ENCODE results near the gene TSBP1.
"Not testable (repeated sequence)": the region's sequence is repeated elsewhere in the genome, so short reads cannot be mapped to it uniquely, and the experiment has no call there.

Gene TSBP1

DNA sequence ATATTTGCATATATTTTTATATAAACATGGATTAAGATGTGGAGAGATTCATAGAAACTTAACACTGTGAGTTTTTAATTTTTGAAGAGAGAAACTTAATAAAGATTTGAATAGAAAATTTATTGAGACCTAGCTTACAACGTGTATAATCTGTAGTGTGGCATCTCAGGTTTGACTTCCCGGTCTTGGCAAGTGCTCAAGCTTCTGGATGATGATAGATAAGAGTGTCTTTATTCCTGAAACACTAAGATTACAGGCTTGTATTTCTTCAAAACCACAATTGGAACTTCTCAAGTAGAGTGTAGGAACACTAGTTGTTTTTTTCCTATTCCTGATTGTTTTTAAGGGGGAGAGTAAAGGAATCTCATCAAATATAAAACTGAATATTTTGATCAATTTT lies 83.3 kb downstream of the TSBP1 start:
- no peak for DNase-seq (ENCODE audit: low spot score)

DNA sequence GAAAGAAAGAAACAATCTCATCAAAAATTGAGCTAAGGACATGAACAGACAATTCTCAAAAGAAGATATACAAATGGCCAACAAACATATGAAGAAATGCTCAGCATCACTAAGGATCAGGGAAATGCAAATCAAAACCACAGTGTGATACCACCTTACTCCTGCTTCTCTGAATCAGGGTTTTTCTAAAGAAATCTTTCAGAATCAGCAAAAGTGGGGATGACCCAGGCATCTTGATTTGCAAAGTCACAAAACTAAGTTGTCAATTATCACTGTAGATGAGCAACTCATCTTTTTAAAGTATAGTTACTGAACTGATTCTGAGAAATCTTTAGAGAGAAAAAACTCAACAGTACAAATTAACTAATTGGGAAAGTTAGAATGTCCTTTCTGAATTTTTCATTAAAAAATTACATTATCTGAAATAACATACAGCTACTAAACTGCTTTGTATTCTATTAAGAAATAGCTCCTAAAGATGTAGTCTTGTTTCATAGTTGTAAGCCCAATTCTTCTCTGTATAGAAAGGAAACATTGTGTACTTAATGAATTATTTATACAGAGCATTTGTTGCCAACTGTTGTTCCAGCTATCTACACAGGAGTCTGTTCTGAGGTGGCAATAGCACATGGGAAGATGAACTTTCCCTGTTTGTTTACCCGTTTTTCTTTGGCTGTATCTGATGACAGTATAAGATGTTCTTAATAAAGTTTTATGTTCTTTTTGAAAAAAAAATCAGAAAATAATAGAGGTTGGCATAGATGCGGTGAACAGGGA lies 97.7 kb downstream of the TSBP1 start:
- not testable (repeated sequence) for DNase-seq (ENCODE audit: low spot score)

DNA sequence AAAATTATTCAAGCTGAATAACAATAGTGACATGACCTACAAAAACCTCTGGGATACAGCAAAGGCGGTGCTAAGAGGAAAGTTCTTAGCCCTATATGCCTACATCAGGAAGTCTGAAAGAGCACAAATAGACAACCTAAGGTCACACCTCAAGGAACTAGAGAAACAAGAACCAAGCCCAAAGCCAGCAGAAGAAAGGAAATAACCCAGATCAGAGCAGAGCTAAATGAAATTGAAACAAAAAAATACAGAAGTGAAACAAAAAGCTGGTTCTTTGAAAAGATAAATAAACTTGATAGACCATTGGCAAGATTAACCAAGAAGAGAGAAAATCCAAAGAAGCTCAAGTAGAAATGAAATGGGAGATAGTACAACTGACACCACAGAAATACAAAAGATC lies 100.3 kb downstream of the TSBP1 start:
- DNase-seq (ENCODE audit: low spot score), result no peak

DNA sequence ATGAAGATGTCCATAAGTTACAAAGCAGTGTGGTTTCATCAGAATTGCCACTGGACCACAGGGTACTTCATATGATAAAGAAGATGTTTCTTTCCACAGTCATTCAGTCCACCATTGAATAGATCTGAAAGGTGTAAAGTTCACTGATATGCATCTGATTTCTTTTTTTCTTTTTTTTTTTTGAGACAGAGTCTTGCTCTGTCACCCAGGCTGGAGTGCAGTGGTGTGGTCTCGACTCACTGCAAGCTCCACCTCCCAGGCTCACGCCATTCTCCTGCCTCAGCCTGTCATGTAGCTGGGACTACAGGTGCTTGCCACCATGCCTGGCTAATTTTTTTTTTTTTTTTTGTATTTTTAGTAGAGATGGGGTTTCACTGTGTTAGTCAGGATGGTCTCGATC lies 103.2 kb downstream of the TSBP1 start:
- DNase-seq (ENCODE audit: low spot score), result not testable (repeated sequence)

DNA sequence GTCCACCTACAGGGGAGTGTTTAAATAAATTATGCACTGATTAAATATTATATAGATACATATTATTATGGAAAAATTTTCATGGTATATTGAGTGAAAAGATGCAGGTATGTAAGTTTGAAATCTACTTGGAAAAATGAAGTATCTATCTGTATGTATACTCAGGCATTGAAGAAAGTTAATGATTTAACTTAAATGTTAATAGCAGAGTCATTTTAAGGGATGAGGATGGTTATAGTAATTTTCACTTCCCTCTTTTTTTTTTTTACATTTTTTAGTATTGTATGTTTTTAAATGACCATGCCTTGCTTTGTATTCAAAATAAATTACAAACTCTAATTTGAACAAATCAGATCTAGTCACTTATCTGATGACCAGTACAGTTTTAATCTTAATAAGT lies 104.7 kb downstream of the TSBP1 start:
- DNase-seq (ENCODE audit: low spot score), result no peak

DNA sequence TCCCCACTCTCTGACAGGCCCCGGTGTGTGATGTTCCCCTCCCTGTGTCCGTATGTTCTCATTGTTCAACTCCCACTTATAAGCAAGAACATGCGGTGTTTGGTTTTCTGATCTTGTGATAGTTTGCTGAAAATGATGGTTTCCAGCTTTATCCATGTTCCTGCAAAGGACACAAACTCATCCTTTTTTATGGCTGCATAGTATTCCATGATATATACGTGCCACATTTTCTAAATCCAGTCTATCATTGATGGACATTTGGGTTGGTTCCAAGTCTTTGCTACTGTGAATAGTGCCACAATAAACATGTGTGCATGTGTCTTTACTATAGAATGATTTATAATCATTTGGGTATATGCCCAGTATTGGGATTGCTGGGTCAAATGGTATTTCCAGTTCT lies 114.4 kb downstream of the TSBP1 start:
- not testable (repeated sequence) for DNase-seq (ENCODE audit: low spot score)

DNA sequence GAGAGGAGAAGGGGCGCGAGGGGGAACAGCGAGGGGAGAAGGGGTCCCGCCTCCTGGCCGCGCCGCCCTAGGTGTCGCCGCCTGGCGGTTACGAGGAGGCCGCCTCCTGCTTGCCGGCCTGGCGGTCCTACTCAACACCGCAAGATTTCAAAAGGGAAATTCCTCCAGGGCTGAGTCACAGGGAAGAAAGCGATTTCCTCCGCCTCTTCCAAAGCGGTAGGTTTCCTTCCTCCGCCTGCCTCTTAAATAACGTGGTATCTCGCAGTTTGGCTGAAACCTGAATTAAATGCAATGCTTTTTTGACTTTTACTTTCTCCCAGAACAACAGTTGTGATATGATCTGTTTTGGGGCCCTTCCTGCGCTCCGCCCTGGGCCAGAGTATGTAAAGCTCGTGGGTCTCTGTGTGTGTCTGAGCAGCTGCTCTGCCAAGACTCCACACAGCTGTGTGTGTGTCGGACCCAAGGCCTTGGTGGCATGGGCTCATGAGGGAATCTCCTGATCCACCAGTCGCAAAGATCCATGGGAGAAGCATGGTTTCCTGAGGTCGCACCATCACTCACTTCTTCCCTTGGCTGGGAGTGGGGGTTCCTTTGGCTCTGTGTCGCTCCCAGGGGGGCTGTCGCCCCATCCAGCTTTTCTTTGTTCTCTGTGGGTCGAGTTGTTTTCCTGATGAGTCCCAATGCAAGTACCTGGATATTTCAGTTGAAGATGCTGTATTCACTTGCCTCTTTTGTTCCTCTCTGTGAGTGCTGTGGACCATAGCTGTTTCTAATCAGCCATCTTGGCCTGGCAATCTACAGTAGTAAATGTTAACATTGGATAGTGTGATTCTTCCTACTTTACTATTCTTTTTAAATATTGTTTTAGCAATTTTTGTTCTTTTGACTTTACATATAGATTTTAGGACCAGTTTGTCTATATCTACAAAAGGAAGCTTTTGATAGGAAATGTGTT lies 116.2 kb downstream of the TSBP1 start:
- peak; percentile 94 for DNase-seq (ENCODE audit: low spot score)

DNA sequence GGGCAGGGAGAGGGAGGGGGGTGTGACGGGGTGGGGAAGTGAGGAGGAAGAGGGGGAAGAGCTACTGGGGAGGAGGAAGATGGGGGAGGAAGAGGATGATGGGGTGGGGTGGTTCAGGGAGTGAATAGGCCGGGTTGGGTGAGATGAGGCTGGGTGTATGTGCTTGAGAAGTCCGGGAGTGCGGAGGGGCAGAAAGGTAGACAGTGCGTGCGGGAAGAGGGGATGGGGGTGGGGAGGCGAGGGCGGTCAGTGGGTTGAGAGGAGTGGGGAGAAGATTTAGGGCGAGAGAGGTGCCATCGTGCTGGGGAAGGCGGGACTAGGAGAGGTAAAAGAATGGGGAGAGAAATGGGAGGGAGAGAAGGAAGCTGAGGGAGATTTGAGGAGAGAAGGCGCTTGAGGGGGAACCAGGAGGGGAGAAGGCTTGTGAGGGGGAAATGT lies 116.9 kb downstream of the TSBP1 start:
- no peak for DNase-seq (ENCODE audit: low spot score)

DNA sequence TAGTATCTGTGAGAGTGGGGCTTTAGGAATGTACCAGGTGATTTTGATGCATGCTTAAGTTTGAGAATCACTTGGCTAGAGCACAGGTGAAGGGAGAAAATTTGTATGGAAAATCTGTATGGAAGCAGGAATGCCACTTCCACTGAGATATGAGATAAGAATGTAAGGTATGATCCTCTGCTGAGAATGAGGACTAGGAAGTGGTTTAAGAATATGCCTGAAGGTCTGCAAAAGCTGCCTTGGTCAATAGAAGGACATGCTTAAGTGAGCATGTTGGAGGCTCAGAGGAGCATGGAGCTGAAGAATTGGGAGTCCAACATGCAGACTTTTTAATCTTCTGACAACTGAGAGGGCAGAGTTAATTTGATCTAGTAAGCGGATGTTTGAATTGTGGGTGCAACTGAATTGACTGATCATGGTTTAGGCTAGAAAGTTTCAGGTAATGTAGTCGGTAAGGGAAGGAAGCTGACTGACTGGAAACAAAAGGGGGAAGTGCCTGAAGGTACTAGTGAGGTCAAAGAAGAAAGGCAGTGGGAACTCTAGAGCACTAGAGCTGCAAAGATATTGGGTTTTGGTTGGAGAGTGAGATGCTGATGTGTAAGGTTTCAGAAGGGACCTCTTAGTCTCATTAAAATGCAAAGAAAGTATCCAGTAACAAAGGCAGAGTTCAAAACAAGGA lies 119.2 kb downstream of the TSBP1 start:
- no peak for DNase-seq (ENCODE audit: low spot score)

DNA sequence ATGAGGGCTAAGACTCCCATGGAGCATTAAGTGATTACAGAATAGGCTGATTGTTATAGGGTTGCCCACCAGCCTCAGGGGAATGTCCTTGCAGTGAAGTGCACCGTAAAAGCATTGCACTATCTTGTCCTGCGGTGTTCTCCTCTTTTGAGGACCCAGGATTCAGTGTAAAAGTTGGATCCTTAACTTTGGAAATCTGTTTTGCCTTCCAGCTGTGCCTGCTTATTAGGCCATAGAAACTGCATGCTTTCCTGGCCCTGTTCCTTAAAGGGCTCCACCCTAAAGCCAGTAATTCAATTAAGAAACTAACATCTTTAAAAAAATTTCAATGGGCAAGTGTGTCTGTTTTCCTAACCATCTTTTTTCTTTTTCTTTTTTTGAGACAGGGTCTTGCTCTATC lies 122.4 kb downstream of the TSBP1 start:
- no peak for DNase-seq (ENCODE audit: low spot score)

DNA sequence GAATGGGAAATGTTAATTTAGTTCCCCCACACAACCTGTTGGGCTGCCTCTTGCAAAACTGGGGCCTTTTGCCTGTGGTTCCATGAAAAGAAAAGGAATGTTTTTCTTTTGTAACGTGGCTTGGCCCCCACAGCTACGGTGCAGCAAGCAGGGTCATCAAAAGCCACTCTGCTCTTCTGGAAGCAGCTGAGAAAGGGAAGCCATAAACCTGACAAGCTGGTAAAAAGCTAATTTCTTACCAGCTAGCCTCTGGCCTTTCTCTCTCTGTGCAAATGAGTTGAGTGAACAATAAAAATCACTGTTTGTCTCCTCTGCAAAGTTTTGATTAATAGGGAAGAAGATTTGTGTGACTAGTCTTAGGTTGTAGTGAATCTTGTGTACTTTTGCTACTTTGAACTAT lies 124.3 kb downstream of the TSBP1 start:
- no peak for DNase-seq (ENCODE audit: low spot score)

DNA sequence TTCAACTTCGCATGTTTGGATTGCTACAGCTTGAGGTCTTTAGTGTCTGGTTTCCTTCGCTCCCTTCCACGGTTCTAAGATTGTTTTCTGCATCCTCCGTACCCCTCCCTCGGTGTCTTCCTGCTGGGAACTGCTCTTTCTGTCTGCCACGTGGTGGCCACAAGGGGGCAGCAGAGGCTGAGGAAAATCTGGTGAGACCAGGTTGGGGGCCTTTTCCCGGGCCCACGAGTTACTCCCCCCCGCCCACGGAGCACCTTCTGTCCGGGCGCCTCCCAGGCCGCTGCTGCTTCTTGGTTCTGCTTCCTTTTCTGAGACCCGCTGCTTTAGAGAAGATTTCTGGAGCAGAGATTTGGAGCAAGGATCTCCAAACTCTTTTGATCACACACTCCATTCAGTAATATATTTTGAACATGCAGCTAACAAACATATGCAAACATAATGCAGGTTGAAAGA lies 126.7 kb downstream of the TSBP1 start:
- DNase-seq (ENCODE audit: low spot score), result peak; percentile 94

DNA sequence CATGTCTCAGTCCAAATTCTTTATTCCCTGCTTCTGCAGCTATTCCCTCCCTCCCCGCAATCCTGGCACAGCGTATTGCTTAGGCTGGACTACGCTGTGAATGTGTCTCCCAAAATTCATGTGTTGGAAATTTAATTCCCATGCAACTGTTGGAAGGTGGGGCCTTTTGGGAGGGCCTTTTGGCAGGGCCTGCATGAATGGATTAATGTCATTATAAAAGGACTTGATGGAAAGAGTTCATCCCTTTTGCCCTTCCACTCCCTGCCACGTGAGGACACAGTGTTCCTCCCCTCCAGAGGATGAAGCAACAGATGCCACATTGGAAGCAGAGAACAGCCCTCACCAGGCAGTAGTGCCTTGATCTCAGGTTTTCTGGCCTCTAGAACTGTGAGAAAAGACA lies 127.4 kb downstream of the TSBP1 start:
- peak; percentile 36 for DNase-seq (ENCODE audit: low spot score)

Data from AG20443 (cell line).